22Rv1 (cell line): Measurements from ENCODE around the gene WIZ.
A peak's percentile ranks its signal among the peaks of the same experiment; 100 is the strongest.
"Not testable (repeated sequence)": the region's sequence is repeated elsewhere in the genome, so short reads cannot be mapped to it uniquely, and the experiment has no call there.

ENCODE experiments used
- H3K27ac ChIP-seq: fragments of 450-650 bp; 2 replicates; pipeline ENCODE4 v1.5.1; 2017
- CTCF ChIP-seq: fragments of 450-650 bp; IDR thresholded peaks from 2 replicates; pipeline ENCODE4 v1.5.1; 2017; ENCODE audit warnings: mild to moderate bottlenecking
- ZFX ChIP-seq: fragments of 450-650 bp; IDR thresholded peaks from 2 replicates; pipeline ENCODE4 v1.6.1; 2017; ENCODE audit warnings: antibody characterized with exemption, borderline replicate concordance

Gene WIZ

GRCh38 chr19:15479391-15480345 is 29.9 kb upstream of the WIZ start, which contains the start of gene PGLYRP2:
TSS of gene PGLYRP2 (minus strand) at chr19:15479501. CDS start at chr19:15479371, 130 bp downstream.
- TF ChIP-seq ZFX, result no peak
- TF ChIP-seq CTCF, result peak; percentile 51; the same call in 1 of the 2 replicates
- H3K27ac ChIP-seq, result no peak within 1 kb of the TSS

GRCh38 chr19:15476325-15476724 is 26.6 kb upstream of the WIZ start:
- no peak for TF ChIP-seq ZFX
- no peak for TF ChIP-seq CTCF
- H3K27ac ChIP-seq, result no peak overlapping the region

- no peak overlapping the region for H3K27ac ChIP-seq
- TF ChIP-seq CTCF (no peak), ZFX (no peak)
Measured at GRCh38 chr19:15475611-15476010, 25.9 kb upstream of the WIZ start.

- TF ChIP-seq CTCF (no peak), ZFX (no peak)
Measured at GRCh38 chr19:15475169-15475568, 25.4 kb upstream of the WIZ start.

GRCh38 chr19:15473821-15474220 is 24.1 kb upstream of the WIZ start:
- not testable (repeated sequence) for H3K27ac ChIP-seq

More at GRCh38 chr19:15475169-15475568, 25.4 kb upstream of the WIZ start:
- H3K27ac ChIP-seq, result no peak overlapping the region

- TF ChIP-seq CTCF (no peak), ZFX (no peak)
- no peak overlapping the region for H3K27ac ChIP-seq
Measured at GRCh38 chr19:15471639-15472101, 21.9 kb upstream of the WIZ start.

GRCh38 chr19:15469513-15470297 is 19.9 kb upstream of the WIZ start:
- no peak overlapping the region for H3K27ac ChIP-seq
- TF ChIP-seq CTCF, result no peak
